CD4-positive, alpha-beta T cell treated with Interleukin-12 subunit alpha and Interleukin-12 subunit beta, for 1 hour (primary cell): ENCODE results near the gene ZSCAN22.

ENCODE experiments used
- DNase-seq: peaks from one replicate; pipeline ENCODE4 v3.0.0-alpha.2; 2020

The ZSCAN22 gene

DNA sequence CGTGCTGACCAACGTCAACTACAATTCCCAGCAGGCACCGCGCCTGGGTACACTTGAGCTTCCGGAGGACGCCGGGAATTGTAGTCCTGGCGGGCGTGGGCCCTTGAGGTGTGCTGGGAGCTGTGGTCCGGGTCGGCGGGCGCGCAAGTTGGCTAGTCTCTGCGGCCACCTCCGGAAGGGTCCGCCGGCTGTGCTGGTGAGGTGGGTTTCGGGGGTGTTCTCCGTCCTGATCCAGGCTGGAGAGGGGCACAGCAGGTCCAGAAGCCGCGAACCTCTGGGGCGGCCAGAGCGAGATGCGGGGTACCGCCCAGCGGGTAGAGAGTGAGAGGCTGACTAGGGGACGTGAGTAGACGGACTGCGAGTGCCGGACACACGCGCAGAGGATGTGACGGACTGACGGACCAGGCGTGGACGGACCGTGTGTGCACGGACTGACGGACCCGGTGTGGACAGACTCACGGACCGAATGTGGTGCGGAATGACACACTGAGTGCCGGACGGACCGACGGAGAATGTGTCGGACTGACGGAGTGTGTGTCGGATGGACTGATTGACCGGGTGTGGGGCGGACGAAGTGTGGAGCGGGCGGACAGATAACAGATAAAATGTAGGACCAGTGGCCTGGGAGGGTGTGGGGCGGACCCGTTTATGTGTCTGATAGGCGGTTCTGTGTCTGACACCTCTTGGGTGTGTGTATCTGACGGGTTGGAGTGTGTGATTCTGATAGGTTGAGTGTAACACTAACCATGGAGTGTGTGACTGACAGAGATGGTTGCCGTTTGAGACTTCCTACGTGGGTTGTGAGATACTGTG, at the start of gene ZSCAN22:
Gene ZSCAN22 (plus strand): TSS at position 81 of the 813 bp plus-strand sequence. CDS start 7,809 bp downstream, outside the sequence.
- DNase-seq: peak; percentile 91

DNA sequence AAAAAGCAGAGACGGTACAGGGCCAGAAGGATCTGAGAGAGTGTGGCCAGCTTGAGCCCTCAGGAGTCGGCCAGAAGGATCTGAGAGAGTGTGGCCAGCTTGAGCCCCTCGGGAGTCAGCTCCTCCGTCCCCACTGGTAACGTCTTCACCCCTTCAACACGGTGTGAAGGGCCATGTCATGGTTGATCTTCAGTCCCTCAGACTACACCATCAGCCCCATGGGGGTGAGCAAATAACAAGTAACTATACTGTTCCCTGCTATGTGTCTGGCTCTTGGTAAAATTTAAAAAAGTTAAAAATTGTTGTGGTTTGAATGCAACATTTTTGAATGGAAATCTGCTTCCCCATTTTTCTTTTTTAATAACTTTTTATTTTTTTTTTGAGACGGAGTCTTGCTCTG, 49.6 kb upstream of the ZSCAN22 start:
- DNase-seq: no peak

DNA sequence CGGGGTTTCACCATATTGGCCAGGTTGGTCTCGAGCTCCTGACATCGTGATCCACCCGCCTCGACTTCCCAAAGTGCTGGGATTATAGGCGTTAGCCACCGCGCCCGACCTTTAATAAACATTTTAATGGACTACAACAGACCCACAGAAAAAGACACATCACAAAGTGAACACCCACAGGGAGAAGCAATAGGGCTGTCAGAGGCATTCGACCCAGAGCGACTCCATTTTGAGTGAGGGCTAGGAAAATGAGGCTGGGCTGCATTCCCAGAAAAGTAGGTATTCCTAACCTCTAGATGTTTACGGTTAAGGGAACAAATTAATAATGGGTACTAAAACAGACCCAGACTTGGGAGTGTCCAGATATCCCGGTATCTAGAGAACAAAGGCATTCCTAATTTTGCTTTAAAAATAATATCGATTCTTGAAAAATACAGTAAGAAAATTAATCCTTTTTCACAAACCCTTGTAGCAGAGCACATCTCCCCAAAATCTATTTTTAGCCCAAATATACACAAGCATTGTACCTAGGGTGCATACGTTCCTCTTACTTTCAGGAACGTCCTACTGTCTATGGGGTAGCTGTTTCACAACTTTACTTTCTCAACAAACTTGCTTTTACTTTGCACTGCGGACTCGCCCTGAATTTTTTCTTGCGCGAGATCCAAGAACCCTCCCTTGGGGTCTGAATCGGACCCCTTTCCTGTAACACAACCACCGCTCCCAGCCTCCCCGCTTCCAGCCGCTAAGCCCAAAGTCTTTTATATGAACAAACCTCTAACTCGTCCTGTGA, 48.9 kb upstream of the ZSCAN22 start:
- no peak for DNase-seq

DNA sequence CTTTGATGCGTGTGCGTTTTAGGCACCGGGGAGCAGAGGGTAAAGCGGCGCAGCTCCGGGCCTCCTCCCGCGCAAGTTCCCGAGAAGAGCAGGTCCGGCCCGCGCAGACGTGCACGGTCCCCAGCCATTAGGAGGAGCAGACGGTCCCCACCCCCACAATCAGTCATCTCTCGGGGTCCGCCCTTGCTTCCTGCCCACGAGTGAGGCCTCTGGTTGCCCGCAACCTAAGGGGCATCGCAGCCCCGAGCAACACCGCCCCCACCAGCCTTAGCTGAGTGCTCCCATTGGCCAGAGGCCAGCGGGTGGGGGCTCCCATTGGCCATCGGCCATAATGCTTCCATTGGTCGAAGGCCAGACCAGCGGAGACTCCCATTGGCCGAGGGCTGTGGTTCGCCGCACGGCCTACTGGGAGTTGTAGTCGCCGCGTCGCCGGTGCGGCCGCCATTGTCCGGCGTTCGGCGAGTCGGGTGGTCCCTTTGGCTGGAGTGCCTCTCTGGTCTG, 48.2 kb upstream of the ZSCAN22 start, which contains the start of gene ZNF8:
Gene ZNF8 (plus strand): TSS at position 415 of the 501 bp plus-strand sequence. CDS start 127 bp downstream, outside the sequence.
- DNase-seq: peak; percentile 98

DNA sequence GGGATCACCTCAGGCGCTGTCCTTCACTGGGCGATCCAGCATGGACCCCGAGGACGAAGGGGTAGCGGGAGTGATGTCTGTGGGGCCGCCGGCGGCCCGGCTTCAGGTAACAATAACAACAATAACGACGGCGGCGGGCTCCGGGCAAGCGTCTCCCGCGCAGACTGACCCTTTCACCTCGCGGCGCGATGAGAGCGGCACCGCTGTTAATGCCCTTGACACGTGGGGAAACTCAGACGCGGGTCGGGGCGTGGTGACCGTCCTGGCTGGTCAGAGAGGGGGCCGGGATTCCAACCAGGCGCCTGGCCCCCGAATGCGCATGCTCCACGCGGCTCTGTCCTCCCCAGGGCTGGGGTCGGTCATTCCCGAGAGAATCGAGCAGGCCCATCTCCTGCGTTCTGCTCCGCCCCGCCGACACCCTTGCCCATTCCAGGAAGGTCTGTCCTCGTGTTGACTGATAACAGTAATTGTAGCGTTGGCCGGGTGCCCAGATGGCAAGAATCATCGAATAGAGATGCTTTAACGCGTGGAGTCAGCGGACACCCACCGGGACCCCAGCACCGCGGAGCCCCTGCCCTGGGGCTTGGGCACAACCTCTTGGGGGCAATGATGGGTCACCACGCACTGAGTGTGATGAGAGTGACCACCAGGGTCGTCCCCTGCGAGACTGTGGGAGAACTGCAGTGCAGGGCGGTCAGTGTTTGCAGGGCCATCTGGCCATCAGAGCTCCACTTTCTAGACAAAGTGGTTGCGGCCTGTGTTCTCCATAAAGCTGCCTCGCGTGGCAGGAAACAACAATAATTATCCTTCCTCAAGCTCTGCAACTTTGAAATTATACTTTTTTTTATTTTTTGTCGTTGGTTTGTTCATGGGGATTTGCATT, 47.5 kb upstream of the ZSCAN22 start:
- peak; percentile 27 for DNase-seq

DNA sequence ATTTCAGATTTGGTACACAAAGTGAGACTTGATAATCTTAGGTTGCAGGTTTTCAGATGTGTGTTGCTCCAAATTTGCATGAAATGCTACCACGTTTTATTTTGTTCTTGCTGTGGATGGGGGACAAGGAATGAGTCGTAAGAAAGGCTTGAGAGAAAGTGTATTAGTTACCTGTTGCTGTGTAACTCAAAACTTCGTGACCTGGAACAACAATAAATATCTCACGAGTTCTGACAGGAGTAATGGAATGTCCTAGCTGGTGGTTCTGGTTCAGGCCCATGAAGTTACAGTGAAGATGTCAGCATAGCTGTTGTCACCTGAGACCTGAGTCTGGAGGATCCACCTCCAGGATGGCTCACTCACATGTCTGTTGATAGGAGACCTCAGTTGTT, 46.9 kb upstream of the ZSCAN22 start:
- DNase-seq: no peak

DNA sequence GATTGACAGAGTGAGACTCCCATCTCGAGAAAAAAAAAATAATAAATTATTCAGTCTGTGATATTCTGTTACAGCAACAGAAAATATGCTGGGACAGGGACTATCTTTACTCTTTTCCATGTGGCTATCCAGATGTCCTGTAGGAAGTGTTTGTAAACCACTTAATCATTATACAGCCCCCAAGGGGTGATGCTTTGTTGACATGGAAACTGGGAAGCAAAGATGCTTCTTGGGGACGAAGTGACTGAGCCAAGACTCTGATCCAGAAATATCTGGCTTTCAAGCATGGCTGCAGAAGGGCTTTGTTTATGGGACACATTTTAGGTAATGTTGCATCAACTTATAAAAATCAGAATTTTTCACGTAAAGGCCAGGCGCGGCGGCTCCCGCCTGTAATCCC, 42.6 kb upstream of the ZSCAN22 start:
- no peak for DNase-seq

DNA sequence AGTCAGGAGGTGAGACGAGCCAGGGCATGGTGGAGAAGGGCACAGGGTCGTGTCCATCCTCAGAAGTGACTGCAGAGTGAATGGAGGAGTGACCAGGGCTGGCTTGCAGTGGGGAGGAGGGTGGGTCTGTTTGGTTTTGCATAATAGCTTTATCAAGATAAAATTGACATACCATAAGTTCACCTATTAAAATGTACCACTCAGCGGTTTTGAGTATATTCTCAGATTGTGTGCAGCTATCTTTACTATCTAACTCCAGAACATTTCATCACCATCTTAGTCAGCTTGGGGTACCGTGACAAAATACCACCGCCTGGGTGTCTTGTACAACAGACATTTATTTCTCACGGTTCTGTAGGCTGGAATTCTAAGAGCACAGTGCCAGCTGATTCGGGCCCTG, 34.9 kb upstream of the ZSCAN22 start:
- DNase-seq: no peak

DNA sequence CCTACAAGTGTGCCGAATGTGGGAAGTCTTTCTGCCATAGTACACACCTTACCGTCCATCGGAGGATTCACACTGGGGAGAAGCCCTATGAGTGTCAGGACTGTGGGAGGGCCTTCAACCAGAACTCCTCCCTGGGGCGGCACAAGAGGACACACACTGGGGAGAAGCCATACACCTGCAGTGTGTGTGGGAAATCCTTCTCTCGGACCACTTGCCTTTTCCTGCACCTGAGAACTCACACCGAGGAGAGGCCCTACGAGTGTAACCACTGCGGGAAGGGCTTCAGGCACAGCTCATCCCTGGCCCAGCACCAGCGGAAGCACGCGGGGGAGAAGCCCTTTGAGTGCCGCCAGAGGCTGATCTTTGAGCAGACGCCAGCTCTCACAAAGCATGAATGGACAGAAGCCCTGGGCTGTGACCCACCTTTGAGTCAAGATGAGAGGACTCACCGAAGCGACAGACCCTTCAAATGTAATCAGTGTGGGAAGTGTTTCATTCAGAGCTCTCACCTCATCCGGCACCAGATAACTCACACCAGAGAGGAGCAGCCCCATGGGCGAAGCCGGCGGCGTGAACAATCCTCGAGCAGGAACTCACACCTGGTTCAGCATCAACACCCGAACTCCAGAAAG, 31.9 kb upstream of the ZSCAN22 start:
- DNase-seq: no peak

DNA sequence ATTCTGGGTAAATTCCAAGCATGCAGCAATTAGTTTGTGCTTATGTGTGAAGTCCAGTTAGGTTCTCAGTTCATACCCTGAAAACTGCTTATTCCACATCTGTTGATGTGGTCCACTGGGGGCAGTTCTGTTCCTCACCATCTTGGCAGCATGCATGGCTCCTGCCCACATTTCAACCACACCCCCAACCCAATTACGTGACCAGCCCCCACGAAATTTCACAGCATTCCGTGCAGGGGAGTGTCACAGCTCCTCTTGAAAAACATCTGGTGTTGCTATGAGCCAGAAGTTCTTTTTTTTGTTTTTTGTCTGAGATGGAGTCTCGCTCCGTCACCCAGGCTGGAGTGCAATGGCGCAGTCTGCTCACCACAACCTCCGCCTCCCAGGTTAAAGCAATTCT, 30.7 kb upstream of the ZSCAN22 start:
- no peak for DNase-seq

DNA sequence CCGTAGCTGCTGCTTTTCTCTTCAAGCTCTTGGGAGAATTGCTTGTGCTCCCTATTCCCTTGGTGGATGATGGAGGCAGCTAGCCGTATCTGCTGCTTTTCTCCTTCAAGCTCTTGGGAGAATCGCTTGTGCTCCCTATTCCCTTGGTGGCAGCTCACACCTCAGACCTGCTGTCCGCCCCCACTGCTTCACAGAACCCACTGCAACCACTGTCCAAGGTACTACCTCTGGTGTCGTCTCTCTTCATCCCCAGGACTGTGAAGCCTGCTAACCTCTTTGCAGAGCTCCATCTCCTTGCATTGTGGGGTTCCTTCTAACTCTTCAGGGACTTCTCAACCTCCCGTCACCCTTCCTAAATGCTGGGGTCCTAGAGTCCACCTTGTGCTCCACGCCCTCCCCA, 26.2 kb upstream of the ZSCAN22 start:
- no peak for DNase-seq

DNA sequence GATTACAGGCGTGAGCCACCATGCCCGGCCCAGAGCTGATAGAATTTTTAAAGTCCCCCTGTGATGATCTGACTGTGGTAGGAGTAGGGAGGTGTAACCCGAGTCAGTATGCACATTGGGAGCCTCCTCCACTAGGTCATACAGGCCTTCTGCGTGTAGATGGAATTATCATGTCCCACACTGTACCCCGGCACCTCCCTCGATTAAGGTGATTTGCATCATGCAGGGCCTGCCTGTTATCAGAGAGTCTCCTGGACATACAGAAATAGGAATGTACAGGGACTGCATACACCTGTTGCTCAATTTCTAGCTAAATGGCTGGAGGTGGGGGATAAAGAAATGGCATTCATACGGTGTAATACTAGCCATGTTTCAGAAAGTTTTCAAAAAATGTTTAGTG, 22.5 kb upstream of the ZSCAN22 start:
- DNase-seq: no peak

DNA sequence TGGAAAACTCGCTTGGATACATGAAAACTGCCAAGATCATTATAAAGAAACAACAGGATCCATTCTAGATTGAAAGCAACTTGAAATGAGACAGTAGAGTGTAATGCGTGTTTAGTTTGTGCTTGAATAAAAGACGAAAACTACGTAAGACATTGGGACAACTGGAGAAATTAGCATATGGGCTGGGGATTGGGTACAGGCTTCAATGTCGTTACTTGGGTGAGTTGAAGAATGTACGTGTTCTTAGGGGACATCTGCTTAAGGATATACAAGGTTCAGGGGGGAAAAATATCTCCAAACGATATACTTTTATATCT, 22.1 kb upstream of the ZSCAN22 start:
- DNase-seq: no peak

DNA sequence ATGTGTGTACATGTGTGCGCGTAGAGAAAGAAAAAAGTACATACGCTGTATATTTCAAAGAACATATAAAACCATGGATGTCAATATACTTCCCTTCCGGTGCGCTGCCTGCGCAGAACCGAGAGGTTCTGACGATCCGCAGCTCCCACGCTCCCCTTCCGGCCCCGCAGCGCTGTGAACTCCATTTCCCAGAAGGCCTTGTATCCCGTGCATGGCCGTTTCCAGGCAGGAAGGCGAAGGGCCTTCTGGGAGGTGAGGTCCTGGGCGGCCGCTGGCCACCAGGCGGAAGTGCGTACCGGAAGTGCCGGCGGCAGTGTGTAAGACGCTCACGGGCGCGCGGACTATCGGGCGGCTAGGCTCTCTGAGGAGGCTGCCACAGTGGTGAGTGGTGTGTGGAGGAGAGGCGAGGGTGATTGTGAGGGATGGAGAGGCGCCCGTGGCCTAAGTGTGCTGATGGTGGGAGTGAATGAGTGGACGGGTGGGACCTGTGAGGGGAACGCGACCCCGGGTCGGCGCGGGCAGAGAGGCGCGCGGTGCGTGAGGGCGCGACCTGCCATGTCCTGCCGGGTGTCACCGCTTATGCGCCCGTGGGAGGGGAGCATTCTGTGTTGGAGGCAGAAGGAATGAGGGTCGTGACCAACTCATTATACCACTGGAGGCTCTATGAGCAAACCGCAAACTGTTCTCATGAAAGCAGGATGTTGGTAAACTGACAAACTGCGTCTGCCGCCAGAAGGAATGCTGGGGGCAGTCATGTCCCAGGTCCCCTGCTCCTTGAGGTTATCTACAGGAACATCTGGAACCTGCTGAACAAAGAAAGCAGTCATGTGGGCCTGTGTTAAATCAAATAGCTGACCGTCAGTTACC, 21.5 kb upstream of the ZSCAN22 start, which contains the start of gene ERVK3-1:
Gene ERVK3-1 (plus strand): TSS at position 313 of the 867 bp plus-strand sequence. CDS start 6,792 bp downstream, outside the sequence.
- peak; percentile 96 for DNase-seq

DNA sequence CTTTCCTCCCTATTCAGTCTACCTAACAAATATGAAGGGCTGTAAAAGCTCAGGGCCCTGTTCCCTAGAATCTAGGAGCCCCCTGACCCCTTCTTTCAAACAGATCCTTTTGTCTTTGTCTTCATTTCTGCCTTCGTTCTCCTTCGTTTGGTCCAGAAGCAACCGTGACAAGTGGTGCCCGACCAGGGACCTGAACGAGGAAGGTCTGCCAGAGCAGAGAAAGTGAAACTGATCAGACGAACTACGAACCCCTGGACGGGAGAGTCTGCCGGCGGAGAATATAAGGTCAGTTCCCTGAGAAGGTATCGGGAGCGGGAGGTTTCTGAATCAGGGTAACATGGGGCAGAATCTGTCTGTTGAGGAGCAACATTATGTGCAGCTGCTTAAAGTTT, 20.9 kb upstream of the ZSCAN22 start:
- no peak for DNase-seq

DNA sequence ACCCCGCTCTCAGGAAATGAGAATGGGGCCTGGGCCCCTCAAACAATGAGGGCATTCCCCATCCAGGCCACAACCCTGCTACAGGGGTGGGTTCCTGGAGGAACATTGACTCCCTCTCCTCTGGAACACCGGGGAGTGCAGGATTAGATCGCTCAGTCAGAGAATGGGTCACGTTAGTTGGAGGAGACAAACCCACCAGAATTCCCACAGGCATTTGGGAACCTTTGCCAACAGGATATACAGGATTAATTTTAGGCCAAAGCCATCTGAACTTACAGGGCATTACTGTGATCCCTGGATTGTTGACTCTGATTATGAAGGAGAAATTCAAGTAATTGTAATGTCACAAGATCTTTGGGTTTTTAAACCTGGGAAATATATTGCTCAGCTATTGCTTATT, 19.1 kb upstream of the ZSCAN22 start:
- no peak for DNase-seq

DNA sequence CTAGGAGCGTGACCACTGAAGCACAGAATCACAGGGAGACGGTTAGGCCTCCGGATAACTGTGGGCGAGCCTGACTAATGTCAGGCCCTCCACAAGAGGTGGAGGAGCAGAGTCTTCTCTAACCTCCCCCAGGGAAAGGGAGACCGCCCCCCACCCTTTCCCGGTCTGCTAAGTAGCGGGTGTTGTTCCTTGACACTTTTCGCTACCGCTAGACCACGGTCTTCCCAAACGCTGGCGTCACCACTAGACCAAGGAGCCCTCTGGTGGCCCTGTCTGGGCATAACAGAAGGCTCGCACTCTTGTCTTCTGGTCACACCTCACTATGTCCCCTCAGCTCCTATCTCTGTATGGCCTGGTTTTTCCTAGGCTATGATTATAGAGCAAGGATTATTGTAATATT, 16.1 kb upstream of the ZSCAN22 start:
- peak; percentile 17 for DNase-seq

DNA sequence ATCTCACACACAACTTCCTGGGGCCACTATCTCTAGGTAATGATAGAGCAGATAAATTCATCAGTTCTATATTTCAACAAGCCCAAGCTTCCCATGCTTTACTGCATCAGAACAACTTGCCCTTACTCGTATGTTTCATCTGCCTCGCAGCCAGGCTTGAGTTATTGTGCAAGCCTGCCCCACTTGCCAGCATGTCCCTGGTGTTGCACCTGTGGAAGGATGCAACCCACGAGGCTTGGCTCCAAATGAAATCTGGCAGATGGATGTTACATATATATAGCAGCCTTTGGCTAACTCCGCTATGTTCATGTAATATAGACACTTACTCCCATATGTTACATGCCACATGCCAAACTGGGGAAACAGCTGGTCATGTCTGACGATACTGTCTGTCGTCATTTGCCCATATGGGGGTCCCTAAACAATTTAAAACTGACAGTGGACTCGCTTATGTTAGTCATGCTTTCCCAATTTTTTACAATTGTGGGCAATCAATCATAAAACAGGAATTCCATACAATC, 15.4 kb upstream of the ZSCAN22 start:
- DNase-seq: no peak

DNA sequence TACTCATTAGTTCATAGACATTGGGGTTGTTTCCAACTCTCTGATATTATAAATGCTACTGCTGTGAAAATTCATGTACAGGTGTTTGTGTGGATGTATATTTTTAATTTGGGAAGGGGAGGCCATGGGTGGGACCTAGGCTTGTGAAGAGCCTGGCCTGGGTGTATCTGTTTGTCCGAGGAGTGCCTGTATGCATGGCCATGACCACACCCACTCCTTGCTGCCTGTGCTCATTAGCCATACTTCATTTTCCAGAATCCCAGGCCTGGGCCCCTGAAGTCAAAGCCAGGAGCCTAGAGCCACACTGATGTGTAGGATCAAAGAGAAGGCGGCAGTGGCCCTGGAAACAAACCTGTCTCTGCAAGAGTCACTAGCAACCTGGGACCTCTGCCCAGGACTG, 11.2 kb upstream of the ZSCAN22 start:
- no peak for DNase-seq

DNA sequence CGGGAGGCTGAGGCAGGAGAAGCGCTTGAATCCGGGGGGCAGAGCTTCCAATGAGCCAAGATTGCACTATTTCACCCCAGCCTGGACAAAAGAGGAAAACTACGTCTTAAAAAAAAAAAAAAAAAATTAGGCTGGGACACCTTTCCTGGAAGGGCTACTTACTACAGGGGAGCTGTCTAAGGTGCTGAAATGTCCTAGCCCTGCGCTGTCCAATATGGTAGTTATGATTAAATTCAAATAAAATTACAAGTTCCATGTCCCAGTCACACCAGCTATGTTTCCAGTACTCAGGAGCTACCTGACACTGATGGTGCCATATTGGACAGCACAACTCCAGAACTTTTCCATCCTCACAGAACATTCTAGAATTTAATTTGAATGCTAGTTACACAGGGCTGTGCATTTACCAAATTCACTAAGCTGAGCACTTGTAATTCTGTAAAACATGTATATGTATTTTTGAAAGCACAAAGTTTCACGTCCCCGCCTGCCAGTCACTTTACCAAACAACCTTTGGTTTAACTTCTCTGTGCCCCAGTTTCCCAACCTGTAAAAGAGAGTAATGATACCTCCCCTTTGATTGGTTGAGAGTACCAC, 9.2 kb upstream of the ZSCAN22 start:
- DNase-seq: peak; percentile 23

DNA sequence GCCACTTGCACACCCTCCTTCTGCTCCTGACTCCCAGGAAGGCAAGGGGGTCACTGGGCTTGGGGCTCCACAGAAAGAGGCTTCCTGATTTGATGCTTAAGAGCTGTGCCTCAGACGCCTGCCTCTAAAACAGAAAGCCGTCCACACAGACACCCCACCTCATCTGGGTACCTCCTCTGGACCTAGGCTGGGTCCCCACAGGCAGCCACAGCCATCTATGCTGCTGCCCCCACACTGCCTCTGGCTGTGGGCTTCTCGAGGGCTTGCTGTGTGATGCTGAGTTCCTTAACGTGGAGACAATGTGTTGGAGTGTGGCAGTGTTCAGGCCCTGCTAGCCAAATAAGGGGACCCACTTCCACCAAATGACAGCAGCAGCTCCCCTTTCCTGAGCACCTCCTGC, 8.5 kb upstream of the ZSCAN22 start:
- DNase-seq: no peak
